Measurements from ENCODE around the gene KCTD1.
A peak's percentile ranks its signal among the peaks of the same experiment; 100 is the strongest.

KCTD1 gene

GRCh38 chr18:26479681-26480079 is 68.7 kb downstream of the KCTD1 start:
- DNase-seq: no peak

GRCh38 chr18:26479065-26479680 is 69.2 kb downstream of the KCTD1 start:
- no peak for DNase-seq

DNA sequence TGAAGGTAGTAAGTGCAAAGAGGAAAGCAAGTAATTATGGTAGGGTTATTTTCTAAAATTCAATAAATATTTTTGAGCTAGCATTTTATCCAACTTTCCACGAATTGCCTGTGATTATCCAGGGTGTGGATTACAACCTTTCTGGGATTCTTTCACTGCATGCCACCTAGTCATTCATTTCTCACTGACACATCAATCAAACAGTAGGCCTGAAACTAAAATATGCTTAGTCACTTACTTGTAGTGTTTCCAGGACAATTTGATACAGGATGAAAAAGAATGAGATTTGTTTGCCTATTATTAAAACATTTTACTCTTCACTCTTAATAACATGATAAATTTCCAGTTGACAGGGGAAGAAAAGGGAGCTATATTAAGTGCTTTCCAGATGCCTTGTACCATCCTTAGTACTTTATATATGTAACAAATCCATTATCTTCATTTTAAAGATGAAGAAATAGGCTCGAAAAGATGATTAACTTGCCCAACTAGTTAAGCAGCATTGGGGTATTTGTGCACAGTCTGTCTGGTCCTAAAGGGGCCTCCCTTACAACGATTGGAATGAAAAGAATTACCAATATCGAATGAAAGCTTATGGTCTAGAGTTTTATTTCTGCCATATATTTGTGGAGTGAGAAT is 70.4 kb downstream of the KCTD1 start:
- DNase-seq: no peak

GRCh38 chr18:26476697-26477096 is 71.7 kb downstream of the KCTD1 start:
- DNase-seq: no peak

DNA sequence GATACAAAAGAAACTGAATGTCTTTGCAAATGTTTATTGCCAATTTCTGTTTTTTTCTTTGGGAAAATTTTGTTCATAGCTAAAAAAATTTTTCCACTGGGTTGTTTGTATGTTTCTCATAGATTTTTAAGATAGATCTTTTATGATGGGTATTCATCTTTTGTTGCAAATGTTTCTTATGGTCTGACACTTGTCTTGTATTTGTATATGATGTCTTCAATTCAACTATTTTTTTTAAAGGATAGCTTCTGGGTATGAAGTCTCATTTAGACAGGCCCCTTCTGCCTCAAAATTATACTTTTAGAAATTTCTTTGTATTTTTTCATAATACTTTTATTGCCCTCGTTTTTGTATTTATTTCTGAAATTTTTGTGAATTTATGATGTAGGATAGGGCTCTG is 73.8 kb downstream of the KCTD1 start:
- no peak for DNase-seq

GRCh38 chr18:26473672-26474071 is 74.7 kb downstream of the KCTD1 start:
- no peak for DNase-seq

GRCh38 chr18:26471826-26472225 is 76.5 kb downstream of the KCTD1 start:
- no peak for DNase-seq

- DNase-seq: no peak
Observed at GRCh38 chr18:26471027-26471426, 77.3 kb downstream of the KCTD1 start.

- peak; percentile 14 for DNase-seq
Observed at GRCh38 chr18:26470011-26470637, 78.2 kb downstream of the KCTD1 start.

GRCh38 chr18:26468931-26469340 is 79.4 kb downstream of the KCTD1 start:
- no peak for DNase-seq

- DNase-seq: no peak
Observed at GRCh38 chr18:26466026-26466425, 82.3 kb downstream of the KCTD1 start.

DNA sequence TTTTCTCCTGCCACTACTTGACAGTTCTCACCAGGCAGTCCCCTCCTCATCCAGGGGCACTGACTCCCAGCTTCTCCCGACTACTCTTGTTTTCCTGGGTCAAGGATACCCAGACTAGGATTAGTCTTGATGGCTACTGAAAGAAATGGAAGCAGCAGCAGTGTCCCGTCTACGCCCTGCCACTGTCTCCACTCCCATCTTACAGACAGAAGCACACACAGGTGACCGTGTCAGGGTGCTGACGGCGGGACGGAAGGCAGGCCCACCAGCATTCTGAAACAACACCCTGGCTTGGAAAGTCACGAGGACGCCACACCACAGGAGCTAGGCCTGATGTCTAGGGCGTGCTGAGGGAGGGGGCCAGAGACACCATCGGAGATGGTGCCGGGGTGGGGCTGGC is 82.9 kb downstream of the KCTD1 start:
- DNase-seq: no peak

DNA sequence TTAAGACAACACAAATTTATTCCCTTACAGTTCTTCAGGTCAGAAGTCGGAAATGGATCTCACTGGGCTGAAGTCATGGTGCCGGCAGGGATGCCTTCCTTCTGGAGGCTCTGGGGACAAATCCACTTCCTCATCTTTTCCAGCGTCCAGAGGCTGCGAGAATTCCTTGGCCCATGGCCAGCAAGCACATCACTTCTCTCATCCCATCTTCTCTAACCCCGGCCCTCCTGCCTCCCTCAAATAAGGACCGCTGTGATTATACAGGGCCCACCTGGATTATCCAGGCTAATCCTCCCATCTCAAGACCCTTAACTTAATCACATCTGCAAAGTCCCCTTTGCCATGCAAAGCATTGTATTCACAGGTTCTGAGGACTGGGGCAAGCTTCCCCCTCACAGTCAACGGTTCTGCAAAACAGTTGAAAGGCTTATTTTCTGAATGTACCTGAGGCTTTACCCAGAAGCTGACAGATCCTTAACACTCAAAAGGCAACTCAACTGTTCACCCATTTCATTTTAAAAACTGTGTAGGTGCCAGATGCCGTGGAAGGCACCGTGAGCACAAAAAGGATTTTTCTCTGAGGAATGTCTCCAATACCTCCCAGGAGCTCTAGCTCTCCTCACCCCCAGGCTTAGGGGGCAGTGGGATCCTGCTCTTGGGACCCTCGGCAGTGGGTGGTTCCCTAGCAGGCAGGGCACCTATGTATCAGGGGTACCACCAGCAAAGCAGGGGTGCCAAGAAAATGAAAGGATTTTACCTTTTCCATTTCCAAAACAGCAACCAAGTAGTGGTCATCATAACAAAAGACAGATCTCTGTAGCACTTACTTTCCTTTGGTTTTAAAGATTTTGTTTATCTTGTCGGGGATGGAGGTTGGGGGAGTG is 84.0 kb downstream of the KCTD1 start:
- no peak for DNase-seq

GRCh38 chr18:26462355-26462754 is 86.0 kb downstream of the KCTD1 start:
- no peak for DNase-seq

- DNase-seq: no peak
Observed at GRCh38 chr18:26461405-26461804, 86.9 kb downstream of the KCTD1 start.

DNA sequence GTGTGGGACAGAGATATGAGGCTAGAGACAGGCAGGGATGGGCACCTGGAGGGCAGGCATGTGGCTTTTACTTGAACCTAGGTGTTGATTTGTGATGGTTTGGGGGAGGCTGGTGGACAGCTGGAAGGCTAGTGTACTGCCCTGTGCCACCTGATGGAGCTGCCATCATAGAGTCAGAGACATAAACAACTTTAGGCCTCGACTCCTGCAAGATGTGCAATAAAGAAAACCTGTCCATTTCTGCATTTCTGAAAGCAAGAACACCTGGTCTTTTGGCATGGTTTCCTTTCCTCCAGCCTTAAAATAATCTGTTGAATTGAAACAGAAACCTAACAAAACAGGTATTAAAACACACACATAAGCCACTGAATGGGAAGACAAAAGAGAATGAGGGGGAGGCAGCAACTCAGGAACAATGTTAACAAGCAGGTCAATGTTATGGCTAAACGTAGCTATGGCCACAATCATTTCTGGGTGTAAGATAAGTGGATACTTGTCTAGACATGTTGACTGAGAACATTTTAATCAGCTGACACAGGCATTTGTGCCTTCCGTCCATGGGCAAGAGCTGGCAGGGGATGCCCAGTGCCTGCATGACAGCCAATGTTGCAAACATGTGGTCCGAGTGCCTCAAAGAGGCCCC is 87.8 kb downstream of the KCTD1 start:
- no peak for DNase-seq

- no peak for DNase-seq
Observed at GRCh38 chr18:26459884-26460283, 88.5 kb downstream of the KCTD1 start.

GRCh38 chr18:26459340-26459739 is 89.0 kb downstream of the KCTD1 start:
- no peak for DNase-seq

GRCh38 chr18:26458526-26459232 is 89.7 kb downstream of the KCTD1 start:
- peak; percentile 40 for DNase-seq

DNA sequence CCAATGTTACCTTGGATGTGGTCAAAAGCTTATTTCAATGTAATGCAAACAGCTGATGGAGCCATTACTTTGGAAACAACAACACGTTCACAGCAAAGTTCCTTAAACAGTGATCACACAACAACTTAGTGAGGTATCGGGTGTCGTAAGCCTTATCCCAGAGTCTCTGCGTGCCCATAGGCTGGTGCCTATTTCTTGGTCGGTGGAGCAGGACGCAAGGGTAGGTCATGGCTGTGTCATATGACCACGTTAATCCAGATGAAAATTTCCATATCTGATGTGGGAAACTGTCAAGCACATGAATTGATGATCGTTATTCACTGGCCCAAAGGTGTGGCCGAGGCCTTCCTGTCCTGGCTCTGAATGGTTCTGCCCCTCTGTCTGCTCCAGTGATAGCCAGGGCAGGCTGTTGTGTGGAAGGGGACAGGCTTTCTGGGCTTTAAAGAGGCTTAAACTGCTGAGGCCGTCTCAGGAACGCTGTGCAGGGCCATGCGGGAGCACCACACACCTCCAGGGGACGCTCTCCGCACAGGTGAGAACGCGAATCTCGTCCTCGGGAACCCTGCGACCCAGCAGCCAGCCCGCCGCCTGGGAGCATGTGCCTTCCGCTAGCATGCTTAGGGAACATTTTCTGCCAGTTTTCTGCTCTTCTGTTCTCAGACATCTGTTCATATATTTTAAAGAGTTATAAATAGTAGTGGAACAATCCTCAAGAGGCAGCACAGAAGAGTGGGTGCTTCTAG is 90.6 kb downstream of the KCTD1 start:
- DNase-seq: peak; percentile 30

- no peak for DNase-seq
Observed at GRCh38 chr18:26457195-26457594, 91.2 kb downstream of the KCTD1 start.

- no peak for DNase-seq
Observed at GRCh38 chr18:26456070-26456491, 92.3 kb downstream of the KCTD1 start.
